Fibroblast of lung (primary cell): ENCODE data around the gene HIBADH.

Experiments
- CTCF ChIP-seq, 2 donors: IDR thresholded peaks in 1 of 2; conservative IDR thresholded peaks in 1 of 2; 1 replicate in 1 of 2; 2 replicates in 1 of 2; pipeline ENCODE4 v1.5.1; 2011 to 2012; ENCODE audit warnings: low read length in 2 of 2, control low read depth in 1 of 2, inconsistent platforms in 1 of 2, low read depth in 1 of 2, mild to moderate bottlenecking in 1 of 2
- EZH2 ChIP-seq: IDR thresholded peaks from 2 replicates; pipeline ENCODE4 v1.5.1; 2012; ENCODE audit warnings: low read length, control low read depth, mild to moderate bottlenecking; ENCODE audit errors: missing control alignments

DNA sequence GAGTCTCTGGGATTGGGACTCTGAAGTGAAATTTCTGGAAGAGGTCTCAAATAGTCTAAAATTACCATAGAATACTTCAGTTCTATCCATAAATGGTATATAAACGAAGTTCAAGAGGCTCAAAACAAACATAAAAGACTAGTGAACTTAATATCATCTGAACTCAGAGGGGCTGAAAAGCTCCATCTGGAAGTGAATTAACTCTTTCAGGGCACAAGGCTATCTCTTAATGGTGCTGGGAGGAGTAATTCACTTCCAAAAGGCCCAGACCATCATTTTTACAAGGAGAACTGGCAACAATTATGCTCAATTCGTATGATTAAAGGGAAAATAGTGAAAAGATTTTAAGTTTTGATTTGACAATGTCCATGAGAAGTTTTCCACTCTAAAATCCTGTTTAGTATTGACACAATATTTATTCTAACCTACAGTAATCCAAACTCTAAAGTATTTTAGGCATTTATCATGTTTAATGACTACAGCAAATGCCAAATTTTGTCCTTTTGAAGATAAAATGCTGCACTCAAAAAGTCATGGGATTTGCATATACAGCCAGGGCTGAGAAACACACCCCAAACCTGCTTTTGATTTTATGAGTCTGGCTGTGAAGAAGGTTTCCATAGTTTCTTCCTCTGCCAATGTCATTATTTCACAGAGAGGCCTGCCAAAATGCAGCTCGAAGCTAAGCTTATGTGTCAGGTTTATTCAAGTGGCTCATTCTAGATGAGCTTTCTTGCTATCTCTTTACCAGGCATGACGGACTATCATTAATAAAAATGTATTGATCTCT is 143.9 kb downstream of the HIBADH start:
- no peak for TF ChIP-seq CTCF (conservative IDR thresholded peaks at IDR 0.05 in 1 of 2, IDR thresholded peaks at IDR 0.05 in 1 of 2; ENCODE audit: low read depth in 1 of 2, low read length in 2 of 2)
- TF ChIP-seq EZH2, result no peak
